Ovary (tissue), 3 donors: Measurements from ENCODE around the gene POGZ.

Experiments
- CTCF ChIP-seq, 3 donors: fragments of 450-650 bp in 2 of 3; fragments of 200-600 bp in 1 of 3; IDR thresholded peaks; one replicate each; pipeline versions ENCODE4 v1.5.1 to v1.8.0; 2016 to 2022; ENCODE audit warnings: antibody characterized with exemption in 3 of 3, mild to moderate bottlenecking in 1 of 3
- POLR2A ChIP-seq: fragments of 450-650 bp; IDR thresholded peaks from one replicate; pipeline ENCODE4 v1.6.1; 2017; ENCODE audit warnings: antibody characterized with exemption, mild to moderate bottlenecking, moderate library complexity
- donor health status: DM: no; HTN: no; CAD: no.

GRCh38 chr1:151377150-151377884 is 82.0 kb downstream of the POGZ start:
- no peak for TF ChIP-seq CTCF (IDR thresholded peaks at IDR 0.05)
- TF ChIP-seq POLR2A = no peak
